Muscle layer of colon (tissue), 2 donors: Measurements from ENCODE around the gene ATP1A3.

Experiments used
- H3K27ac ChIP-seq: one replicate; pipeline ENCODE4 v1.7.0; 2013; ENCODE audit warnings: low read depth, mild to moderate bottlenecking, low read length, moderate library complexity
- H3K27me3 ChIP-seq, 2 donors: one replicate each; pipeline ENCODE4 v1.7.0; 2013; ENCODE audit warnings: low read length in 2 of 2, mild to moderate bottlenecking in 2 of 2; ENCODE audit not compliant: insufficient read depth in 2 of 2, control insufficient read depth in 1 of 2
- H3K36me3 ChIP-seq: one replicate; pipeline ENCODE4 v1.7.0; 2013; ENCODE audit warnings: mild to moderate bottlenecking, low read length; ENCODE audit not compliant: insufficient read depth
- H3K4me1 ChIP-seq: one replicate; pipeline ENCODE4 v1.7.0; 2013; ENCODE audit warnings: mild to moderate bottlenecking, low read length; ENCODE audit not compliant: insufficient read depth
- H3K4me3 ChIP-seq, 2 donors: one replicate each; pipeline ENCODE4 v1.7.0; 2013; ENCODE audit warnings: low read length in 2 of 2, low read depth in 1 of 2, mild to moderate bottlenecking in 1 of 2, moderate library complexity in 1 of 2
- H3K9ac ChIP-seq: one replicate; pipeline ENCODE4 v1.7.0; 2013; ENCODE audit warnings: low read length
- H3K9me3 ChIP-seq: one replicate; pipeline ENCODE4 v1.7.0; 2013; ENCODE audit warnings: mild to moderate bottlenecking, low read length
- donor health status: abdominal sarcoma.
- donor health status: Adenocarcinoma of cecum.

ATP1A3 gene

GRCh38 chr19:41977916-41978315 lies 16.1 kb downstream of the ATP1A3 start:
- Histone ChIP-seq H3K4me3 (no peak overlapping the region), H3K36me3 (no peaks in the 10 kb centered on the region), H3K27ac (no peak overlapping the region), H3K4me1 (no peaks in the 10 kb centered on the region), H3K9ac (no peak overlapping the region), H3K9me3 (no peaks in the 10 kb centered on the region), H3K27me3 (no peaks in the 10 kb centered on the region)

- no peak overlapping the region for H3K4me3 ChIP-seq
- H3K4me1 ChIP-seq = no peaks in the 10 kb centered on the region
- no peak overlapping the region for H3K27ac ChIP-seq
- no peaks in the 10 kb centered on the region for H3K27me3 ChIP-seq
- no peaks in the 10 kb centered on the region for H3K9me3 ChIP-seq
- no peak overlapping the region for H3K9ac ChIP-seq
- no peaks in the 10 kb centered on the region for H3K36me3 ChIP-seq
Measured at GRCh38 chr19:41974652-41975051, 19.4 kb downstream of the ATP1A3 start.

GRCh38 chr19:41971363-41971762 lies 22.7 kb downstream of the ATP1A3 start:
- H3K9me3 ChIP-seq = no peaks in the 10 kb centered on the region
- H3K27me3 ChIP-seq = no peaks in the 10 kb centered on the region
- H3K9ac ChIP-seq = no peak overlapping the region
- no peaks in the 10 kb centered on the region for H3K36me3 ChIP-seq
- H3K4me1 ChIP-seq = no peaks in the 10 kb centered on the region
- no peak overlapping the region for H3K4me3 ChIP-seq
- H3K27ac ChIP-seq = no peak overlapping the region

GRCh38 chr19:41969772-41970458 lies 24.1 kb downstream of the ATP1A3 start:
- Histone ChIP-seq H3K36me3 (no peaks in the 10 kb centered on the region), H3K4me1 (no peaks in the 10 kb centered on the region), H3K27ac (no peak overlapping the region), H3K9me3 (no peaks in the 10 kb centered on the region), H3K27me3 (no peaks in the 10 kb centered on the region), H3K4me3 (no peak overlapping the region), H3K9ac (no peak overlapping the region)

GRCh38 chr19:41968751-41969595 lies 25.1 kb downstream of the ATP1A3 start:
- Histone ChIP-seq H3K27ac (no peak overlapping the region), H3K9ac (no peak overlapping the region), H3K9me3 (no peaks in the 10 kb centered on the region), H3K4me3 (no peak overlapping the region), H3K36me3 (no peaks in the 10 kb centered on the region), H3K4me1 (no peaks in the 10 kb centered on the region), H3K27me3 (no peaks in the 10 kb centered on the region)

GRCh38 chr19:41967054-41967783 lies 26.8 kb downstream of the ATP1A3 start:
- no peaks in the 10 kb centered on the region for H3K36me3 ChIP-seq
- no peak overlapping the region for H3K27ac ChIP-seq
- H3K4me1 ChIP-seq = no peaks in the 10 kb centered on the region
- H3K4me3 ChIP-seq = no peak overlapping the region
- H3K9me3 ChIP-seq = no peaks in the 10 kb centered on the region
- H3K9ac ChIP-seq = no peak overlapping the region
- no peaks in the 10 kb centered on the region for H3K27me3 ChIP-seq

- no peak overlapping the region for H3K4me3 ChIP-seq
- H3K9me3 ChIP-seq = no peaks in the 10 kb centered on the region
- no peak overlapping the region for H3K9ac ChIP-seq
- no peaks in the 10 kb centered on the region for H3K4me1 ChIP-seq
- no peaks in the 10 kb centered on the region for H3K27me3 ChIP-seq
- no peaks in the 10 kb centered on the region for H3K36me3 ChIP-seq
- H3K27ac ChIP-seq = no peak overlapping the region
Measured at GRCh38 chr19:41965106-41965505, 28.9 kb downstream of the ATP1A3 start.

- Histone ChIP-seq H3K36me3 (no peaks in the 10 kb centered on the region), H3K27me3 (no peaks in the 10 kb centered on the region), H3K4me3 (no peak overlapping the region), H3K9me3 (no peaks in the 10 kb centered on the region), H3K9ac (no peak overlapping the region), H3K27ac (no peak overlapping the region), H3K4me1 (peaks cover 12% of the 10 kb centered on the region)
Measured at GRCh38 chr19:41960973-41961372, 33.1 kb downstream of the ATP1A3 start.

GRCh38 chr19:41959056-41960053 lies 34.7 kb downstream of the ATP1A3 start, which contains the start of gene RABAC1:
Gene RABAC1, minus strand, starts transcription at chr19:41959321. Its CDS starts 29 bp downstream, at chr19:41959292.
- H3K9me3 ChIP-seq = no peaks in the 10 kb centered on the region
- H3K4me1 ChIP-seq = peaks cover 12% of the 10 kb centered on the region
- peak within 1 kb of the TSS; percentile 16 for H3K9ac ChIP-seq
- H3K36me3 ChIP-seq = peaks cover 5% of the 10 kb centered on the region
- no peaks in the 10 kb centered on the region for H3K27me3 ChIP-seq
- peak within 1 kb of the TSS; percentile 55 to 86 for H3K4me3 ChIP-seq
- H3K27ac ChIP-seq = peak within 1 kb of the TSS; percentile 86

- H3K4me3 ChIP-seq = peak overlapping the region; percentile 55 to 86
Measured at GRCh38 chr19:41958367-41959055, 35.5 kb downstream of the ATP1A3 start.

More at GRCh38 chr19:41958367-41959055, 35.5 kb downstream of the ATP1A3 start:
- Histone ChIP-seq H3K27me3 (no peaks in the 10 kb centered on the region), H3K36me3 (peaks cover 5% of the 10 kb centered on the region), H3K9ac (peak overlapping the region; percentile 16), H3K4me1 (peaks cover 12% of the 10 kb centered on the region), H3K9me3 (no peaks in the 10 kb centered on the region), H3K27ac (peak overlapping the region; percentile 86)
